Measurements from ENCODE around the gene TOM1L1.

TOM1L1 gene

DNA sequence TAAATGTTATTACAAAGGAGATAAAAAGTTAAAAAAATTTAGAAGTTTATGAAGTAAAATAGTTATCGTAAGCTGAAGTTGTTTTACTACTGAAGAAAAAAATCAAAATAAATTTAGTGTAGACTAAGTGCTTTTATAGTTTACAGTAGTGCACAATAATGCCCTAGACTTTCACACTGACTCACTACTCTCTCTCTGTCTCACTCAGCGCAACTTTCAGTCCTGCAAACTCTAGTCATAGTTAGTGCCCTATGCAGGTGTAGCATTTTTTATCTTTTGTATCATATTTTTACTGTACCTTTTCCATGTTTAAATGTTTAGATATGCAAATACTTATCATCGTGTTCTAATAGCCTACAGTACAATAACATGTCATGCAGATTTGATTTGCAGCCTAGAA lies 17.7 kb upstream of the TOM1L1 start:
- TF ChIP-seq, protein P1, sequence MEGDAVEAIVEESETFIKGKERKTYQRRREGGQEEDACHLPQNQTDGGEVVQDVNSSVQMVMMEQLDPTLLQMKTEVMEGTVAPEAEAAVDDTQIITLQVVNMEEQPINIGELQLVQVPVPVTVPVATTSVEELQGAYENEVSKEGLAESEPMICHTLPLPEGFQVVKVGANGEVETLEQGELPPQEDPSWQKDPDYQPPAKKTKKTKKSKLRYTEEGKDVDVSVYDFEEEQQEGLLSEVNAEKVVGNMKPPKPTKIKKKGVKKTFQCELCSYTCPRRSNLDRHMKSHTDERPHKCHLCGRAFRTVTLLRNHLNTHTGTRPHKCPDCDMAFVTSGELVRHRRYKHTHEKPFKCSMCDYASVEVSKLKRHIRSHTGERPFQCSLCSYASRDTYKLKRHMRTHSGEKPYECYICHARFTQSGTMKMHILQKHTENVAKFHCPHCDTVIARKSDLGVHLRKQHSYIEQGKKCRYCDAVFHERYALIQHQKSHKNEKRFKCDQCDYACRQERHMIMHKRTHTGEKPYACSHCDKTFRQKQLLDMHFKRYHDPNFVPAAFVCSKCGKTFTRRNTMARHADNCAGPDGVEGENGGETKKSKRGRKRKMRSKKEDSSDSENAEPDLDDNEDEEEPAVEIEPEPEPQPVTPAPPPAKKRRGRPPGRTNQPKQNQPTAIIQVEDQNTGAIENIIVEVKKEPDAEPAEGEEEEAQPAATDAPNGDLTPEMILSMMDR (IDR thresholded peaks at IDR 0.05; ENCODE audit: control extremely low read depth, extremely low read depth, low read depth, missing control alignments), result no peak
- POLR2A ChIA-PET, result no interaction called here
- DNase-seq (ENCODE audit: extremely low spot score), result no peak
- CTCF ChIA-PET, result no interaction called here

DNA sequence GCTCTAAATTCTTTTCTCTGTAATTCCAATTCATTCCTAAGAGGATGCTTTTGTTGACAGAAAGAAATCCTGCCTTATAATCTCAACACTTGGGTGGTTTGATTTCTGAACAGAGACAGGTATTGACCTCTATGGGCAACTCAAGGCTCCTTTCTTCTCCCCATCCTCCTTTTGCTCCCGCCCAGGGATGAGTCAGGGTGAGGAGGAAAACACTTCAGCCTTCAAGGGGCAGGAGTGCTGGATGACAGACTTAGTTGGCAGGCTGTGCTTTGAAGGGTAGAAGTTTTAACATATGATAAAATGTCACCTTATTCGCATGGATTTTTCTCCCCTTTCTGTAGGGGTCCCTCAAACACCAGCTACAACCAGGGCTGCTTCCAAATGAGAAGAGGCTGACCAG lies 16.7 kb upstream of the TOM1L1 start:
- ChIA-PET CTCF (no interaction called here), POLR2A (no interaction called here)
- TF ChIP-seq, protein P1 (IDR thresholded peaks at IDR 0.05; ENCODE audit: control extremely low read depth, extremely low read depth, low read depth, missing control alignments), result no peak
- no peak for DNase-seq (ENCODE audit: extremely low spot score)

DNA sequence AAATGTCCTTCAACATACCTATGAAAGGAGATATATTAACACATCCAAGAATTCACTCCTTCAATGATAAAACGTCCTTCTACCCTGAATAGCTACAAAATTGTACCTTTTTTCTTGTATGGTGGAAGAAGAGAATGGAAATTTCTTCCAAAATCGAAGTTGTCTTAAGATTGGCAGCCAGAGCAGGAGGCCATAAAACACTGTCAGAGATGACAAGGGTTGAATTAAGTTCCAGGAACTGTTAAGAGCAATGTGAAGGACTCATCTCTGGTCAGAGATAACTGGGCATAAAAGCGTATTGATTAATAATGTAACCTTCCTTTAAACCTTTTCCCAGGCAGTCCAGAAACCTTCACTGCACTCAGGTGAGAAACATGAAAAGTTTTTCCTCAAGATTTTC lies 12.9 kb upstream of the TOM1L1 start:
- ChIA-PET POLR2A (no interaction called here), CTCF (no interaction called here)
- TF ChIP-seq, protein P1 (IDR thresholded peaks at IDR 0.05; ENCODE audit: control extremely low read depth, extremely low read depth, low read depth, missing control alignments), result no peak
- no peak for DNase-seq (ENCODE audit: extremely low spot score)

DNA sequence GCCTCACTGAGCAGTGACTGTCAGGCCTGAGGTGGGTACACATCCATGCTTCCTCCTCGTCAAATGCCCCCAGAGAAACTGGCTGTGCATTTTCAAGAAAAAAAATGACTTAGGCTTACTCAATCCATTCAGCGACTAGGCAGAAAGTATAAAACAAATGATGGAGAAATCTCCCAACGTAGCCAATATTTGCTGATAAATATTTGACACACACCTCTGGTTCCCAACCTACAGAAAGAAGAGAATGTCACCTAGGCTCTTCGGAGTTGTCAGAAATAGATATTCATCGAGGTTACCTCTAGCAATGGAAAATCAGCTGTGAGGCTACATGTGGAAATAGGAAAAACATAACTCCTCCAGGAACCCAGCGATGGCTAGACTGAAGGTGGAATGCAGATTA lies 12.4 kb upstream of the TOM1L1 start:
- DNase-seq (ENCODE audit: extremely low spot score), result no peak
- TF ChIP-seq, protein P1 (IDR thresholded peaks at IDR 0.05; ENCODE audit: control extremely low read depth, extremely low read depth, low read depth, missing control alignments), result no peak
- ChIA-PET CTCF (no interaction called here), POLR2A (no interaction called here)

DNA sequence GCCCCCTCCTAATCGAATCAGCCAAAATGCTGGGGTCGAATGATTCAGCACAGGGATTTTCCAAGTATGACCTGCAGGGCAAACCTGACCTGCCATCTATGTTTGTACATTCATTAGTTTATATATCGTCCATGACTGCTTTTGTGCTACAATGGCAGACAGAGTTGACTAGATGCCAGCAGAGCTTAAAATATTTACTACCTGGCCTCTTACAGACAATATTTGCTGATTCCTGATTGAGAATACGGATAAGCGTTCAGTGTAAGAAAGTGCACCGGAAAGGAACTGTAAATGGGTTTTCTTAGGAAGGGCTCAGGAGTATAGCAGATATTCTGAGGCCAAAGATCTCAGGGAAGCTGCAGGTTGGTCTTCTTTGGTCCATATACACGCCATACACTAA lies 11.7 kb upstream of the TOM1L1 start:
- POLR2A ChIA-PET, result no interaction called here
- CTCF ChIA-PET, result no interaction called here
- no peak for DNase-seq (ENCODE audit: extremely low spot score)
- TF ChIP-seq, protein P1 (IDR thresholded peaks at IDR 0.05; ENCODE audit: control extremely low read depth, extremely low read depth, low read depth, missing control alignments), result no peak

DNA sequence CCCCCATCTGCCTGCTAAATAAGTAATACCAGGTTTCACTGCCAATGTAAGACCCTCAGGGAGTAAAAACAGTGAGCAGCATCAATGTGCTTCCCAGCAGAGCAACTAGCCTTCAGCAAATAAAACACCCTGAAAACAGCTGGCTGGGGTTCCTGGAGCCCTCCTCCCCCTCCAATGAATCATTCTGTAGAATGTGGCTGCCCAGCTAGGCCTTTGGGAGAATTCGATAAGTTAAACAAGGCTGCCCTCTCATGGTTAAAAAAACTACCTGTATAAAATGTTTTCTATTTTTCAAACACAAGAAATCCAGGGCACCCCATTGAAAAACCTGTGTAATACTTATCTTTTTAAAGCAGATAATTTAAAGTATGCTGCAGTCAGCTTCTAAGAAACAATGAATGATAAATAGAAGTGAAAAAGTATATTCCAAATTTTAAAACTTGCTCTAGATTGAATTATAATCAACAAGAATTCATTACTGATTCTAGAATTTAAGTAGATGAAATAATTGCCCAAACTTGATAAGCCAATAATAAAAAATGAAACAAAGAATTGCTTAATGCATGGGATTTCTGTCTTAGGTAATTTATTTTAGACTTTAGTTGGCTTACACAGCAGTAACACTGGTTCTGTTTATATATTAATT lies 9.4 kb upstream of the TOM1L1 start:
- TF ChIP-seq, protein P1 (IDR thresholded peaks at IDR 0.05; ENCODE audit: control extremely low read depth, extremely low read depth, low read depth, missing control alignments), result peak; percentile 32
- ChIA-PET POLR2A (no interaction called here), CTCF (interaction anchor here (0.8 to 1.1 kb wide), 2 partner anchors 11 to 12 kb away, joined by 3 to 6 read pairs; no protein-coding TSS in a partner anchor)
- peak; percentile 20 for DNase-seq (ENCODE audit: extremely low spot score)

DNA sequence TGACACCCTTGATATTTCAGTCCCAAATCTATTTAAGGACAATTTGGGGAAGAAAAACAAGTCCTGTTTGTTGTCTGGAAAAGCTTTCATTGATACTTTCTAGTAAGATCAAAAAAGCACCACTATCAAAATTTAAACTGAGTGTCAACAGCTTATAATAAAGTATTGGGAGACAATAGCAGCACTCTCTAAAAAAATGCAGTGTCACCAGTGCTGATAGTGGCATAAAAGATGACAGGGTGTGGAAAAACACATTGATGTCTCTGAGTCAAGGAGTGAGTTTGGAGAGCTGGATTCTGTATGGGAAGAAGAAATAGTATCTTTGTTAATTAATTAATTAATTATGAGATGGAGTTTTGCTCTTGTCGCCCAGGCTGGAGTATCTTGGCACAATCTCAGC lies 8.3 kb upstream of the TOM1L1 start:
- no peak for DNase-seq (ENCODE audit: extremely low spot score)
- ChIA-PET CTCF (no interaction called here), POLR2A (no interaction called here)
- TF ChIP-seq, protein P1 (IDR thresholded peaks at IDR 0.05; ENCODE audit: control extremely low read depth, extremely low read depth, low read depth, missing control alignments), result no peak

Data from GM10248 (cell line).